SK-N-SH treated with all-trans-retinoic acid at 6 μM for 48 hours (cell line): ENCODE measurements around the gene PPP1R8.

Experiments
- ARNTL ChIP-seq: fragments of 450-650 bp; formaldehyde crosslinking; IDR thresholded peaks from 2 replicates; pipeline ENCODE4 v1.5.0; 2020; ENCODE audit warnings: low read depth, mild to moderate bottlenecking, moderate library complexity, borderline replicate concordance
- CREB5 ChIP-seq: fragments of 250-450 bp; sonication (Bioruptor Pico); IDR thresholded peaks from 2 replicates; pipeline ENCODE4 v1.5.1; 2020; ENCODE audit warnings: low read depth, mild to moderate bottlenecking, moderate library complexity
- PATZ1 ChIP-seq: fragments of 250-450 bp; sonication (Bioruptor Pico); IDR thresholded peaks from 2 replicates; pipeline ENCODE4 v1.8.0; 2020; ENCODE audit warnings: mild to moderate bottlenecking, moderate library complexity, borderline replicate concordance
- TF ChIP-seq, protein P1 (sequence below): fragments of 250-450 bp; sonication (Bioruptor Pico); IDR thresholded peaks from 2 replicates; pipeline ENCODE4 v1.8.0; 2021; ENCODE audit warnings: low read depth, mild to moderate bottlenecking, moderate library complexity, borderline replicate concordance
- TF ChIP-seq, protein P2 (sequence below): fragments of 250-450 bp; sonication (Bioruptor Pico); IDR thresholded peaks from 2 replicates; pipeline ENCODE4 v1.5.0; 2020; ENCODE audit warnings: mild to moderate bottlenecking, moderate library complexity
- TF ChIP-seq, protein P3 (sequence below): fragments of 250-450 bp; sonication (Bioruptor Pico); IDR thresholded peaks from 2 replicates; pipeline ENCODE4 v1.5.1; 2021; ENCODE audit warnings: mild to moderate bottlenecking, moderate library complexity

DNA sequence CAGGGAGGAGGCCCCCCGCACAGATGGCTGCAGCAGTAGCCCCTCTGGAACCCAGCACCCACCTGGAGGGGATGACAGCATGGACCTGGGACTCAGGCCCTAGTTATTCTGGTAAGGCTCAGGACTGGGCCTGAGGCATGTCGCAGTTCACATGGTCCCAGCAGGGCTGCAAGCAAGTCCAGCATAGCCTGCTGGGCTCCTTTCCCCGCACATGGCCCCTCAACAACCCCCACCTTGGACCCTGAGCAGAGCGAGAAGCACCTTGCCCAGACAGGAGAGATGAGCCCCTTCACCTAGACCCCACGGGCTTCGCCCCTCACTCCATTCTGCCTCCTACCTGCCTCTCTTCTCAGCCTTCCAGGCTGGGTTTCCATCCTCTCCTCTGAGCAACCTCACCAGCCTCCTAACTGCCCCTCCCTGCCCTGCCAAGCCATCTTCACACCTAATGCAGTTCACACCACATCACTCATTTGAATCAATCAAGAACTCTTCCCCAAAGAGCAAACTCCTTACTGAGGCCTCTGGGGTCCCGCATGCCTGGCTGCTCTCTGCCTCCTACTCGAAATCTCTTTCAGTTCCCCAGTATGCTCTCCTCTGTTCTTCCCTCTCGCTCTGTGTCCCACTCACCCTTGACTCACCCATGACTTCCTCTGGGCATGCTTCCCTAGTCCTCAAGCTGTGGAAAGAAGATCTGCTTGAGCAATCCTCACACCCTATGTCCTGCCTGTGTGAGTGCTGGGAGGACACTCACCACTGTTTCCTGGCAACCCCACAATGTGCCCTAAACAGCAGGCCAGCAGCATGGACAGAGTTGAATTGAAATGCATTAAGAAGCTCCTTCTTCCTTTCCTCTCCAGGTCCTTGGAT lies 32.3 kb downstream of the PPP1R8 start:
- TF ChIP-seq ARNTL (CRISPR knock-in tag): no peak
- TF ChIP-seq, protein P1, sequence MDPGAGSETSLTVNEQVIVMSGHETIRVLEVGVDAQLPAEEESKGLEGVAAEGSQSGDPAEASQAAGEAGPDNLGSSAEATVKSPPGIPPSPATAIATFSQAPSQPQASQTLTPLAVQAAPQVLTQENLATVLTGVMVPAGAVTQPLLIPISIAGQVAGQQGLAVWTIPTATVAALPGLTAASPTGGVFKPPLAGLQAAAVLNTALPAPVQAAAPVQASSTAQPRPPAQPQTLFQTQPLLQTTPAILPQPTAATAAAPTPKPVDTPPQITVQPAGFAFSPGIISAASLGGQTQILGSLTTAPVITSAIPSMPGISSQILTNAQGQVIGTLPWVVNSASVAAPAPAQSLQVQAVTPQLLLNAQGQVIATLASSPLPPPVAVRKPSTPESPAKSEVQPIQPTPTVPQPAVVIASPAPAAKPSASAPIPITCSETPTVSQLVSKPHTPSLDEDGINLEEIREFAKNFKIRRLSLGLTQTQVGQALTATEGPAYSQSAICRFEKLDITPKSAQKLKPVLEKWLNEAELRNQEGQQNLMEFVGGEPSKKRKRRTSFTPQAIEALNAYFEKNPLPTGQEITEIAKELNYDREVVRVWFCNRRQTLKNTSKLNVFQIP (CRISPR knock-in tag): no peak
- TF ChIP-seq PATZ1 (CRISPR knock-in tag): no peak
- TF ChIP-seq, protein P2, sequence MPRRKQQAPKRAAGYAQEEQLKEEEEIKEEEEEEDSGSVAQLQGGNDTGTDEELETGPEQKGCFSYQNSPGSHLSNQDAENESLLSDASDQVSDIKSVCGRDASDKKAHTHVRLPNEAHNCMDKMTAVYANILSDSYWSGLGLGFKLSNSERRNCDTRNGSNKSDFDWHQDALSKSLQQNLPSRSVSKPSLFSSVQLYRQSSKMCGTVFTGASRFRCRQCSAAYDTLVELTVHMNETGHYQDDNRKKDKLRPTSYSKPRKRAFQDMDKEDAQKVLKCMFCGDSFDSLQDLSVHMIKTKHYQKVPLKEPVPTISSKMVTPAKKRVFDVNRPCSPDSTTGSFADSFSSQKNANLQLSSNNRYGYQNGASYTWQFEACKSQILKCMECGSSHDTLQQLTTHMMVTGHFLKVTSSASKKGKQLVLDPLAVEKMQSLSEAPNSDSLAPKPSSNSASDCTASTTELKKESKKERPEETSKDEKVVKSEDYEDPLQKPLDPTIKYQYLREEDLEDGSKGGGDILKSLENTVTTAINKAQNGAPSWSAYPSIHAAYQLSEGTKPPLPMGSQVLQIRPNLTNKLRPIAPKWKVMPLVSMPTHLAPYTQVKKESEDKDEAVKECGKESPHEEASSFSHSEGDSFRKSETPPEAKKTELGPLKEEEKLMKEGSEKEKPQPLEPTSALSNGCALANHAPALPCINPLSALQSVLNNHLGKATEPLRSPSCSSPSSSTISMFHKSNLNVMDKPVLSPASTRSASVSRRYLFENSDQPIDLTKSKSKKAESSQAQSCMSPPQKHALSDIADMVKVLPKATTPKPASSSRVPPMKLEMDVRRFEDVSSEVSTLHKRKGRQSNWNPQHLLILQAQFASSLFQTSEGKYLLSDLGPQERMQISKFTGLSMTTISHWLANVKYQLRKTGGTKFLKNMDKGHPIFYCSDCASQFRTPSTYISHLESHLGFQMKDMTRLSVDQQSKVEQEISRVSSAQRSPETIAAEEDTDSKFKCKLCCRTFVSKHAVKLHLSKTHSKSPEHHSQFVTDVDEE: no peak
- TF ChIP-seq, protein P3, sequence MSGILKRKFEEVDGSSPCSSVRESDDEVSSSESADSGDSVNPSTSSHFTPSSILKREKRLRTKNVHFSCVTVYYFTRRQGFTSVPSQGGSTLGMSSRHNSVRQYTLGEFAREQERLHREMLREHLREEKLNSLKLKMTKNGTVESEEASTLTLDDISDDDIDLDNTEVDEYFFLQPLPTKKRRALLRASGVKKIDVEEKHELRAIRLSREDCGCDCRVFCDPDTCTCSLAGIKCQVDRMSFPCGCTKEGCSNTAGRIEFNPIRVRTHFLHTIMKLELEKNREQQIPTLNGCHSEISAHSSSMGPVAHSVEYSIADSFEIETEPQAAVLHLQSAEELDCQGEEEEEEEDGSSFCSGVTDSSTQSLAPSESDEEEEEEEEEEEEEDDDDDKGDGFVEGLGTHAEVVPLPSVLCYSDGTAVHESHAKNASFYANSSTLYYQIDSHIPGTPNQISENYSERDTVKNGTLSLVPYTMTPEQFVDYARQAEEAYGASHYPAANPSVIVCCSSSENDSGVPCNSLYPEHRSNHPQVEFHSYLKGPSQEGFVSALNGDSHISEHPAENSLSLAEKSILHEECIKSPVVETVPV (CRISPR knock-in tag): no peak
- no peak for TF ChIP-seq CREB5 (CRISPR knock-in tag)
